ENCODE results near the gene S100A10.

S100A10 gene

GRCh38 chr1:151944126-151944856, 49.4 kb downstream of the S100A10 start:
- H3K4me3 ChIP-seq (ENCODE audit: low read depth, low read length), result no peak overlapping the region
- DNase-seq (ENCODE audit: low read depth, low spot score), result no peak
- in situ Hi-C loops (cut with HindIII; ENCODE audit: low sequenced_read_pairs), result no loop called here
- TF ChIP-seq, protein P1, sequence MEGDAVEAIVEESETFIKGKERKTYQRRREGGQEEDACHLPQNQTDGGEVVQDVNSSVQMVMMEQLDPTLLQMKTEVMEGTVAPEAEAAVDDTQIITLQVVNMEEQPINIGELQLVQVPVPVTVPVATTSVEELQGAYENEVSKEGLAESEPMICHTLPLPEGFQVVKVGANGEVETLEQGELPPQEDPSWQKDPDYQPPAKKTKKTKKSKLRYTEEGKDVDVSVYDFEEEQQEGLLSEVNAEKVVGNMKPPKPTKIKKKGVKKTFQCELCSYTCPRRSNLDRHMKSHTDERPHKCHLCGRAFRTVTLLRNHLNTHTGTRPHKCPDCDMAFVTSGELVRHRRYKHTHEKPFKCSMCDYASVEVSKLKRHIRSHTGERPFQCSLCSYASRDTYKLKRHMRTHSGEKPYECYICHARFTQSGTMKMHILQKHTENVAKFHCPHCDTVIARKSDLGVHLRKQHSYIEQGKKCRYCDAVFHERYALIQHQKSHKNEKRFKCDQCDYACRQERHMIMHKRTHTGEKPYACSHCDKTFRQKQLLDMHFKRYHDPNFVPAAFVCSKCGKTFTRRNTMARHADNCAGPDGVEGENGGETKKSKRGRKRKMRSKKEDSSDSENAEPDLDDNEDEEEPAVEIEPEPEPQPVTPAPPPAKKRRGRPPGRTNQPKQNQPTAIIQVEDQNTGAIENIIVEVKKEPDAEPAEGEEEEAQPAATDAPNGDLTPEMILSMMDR (IDR thresholded peaks at IDR 0.05; ENCODE audit: low read depth, low read length), result no peak

DNA sequence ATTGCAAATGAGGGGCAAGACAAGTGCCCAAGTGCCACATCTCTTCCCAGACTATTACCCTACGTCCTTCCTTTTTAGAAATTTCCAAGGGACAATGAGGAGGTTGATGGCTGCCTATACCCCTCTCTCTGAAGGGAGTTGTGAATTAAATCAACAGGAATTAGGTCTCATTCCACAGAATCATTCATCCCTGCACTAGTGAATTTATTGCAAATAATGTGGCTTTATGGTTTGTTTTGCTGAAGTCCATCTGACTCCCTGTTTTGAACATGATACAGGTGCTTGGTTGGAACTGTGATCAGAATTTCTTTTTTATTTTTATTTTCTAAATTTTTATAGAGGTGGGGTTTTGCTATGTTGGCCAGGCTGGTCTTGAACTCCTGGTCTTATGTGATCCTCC, 50.1 kb downstream of the S100A10 start:
- TF ChIP-seq, protein P1 (IDR thresholded peaks at IDR 0.05; ENCODE audit: low read depth, low read length), result no peak
- DNase-seq (ENCODE audit: low read depth, low spot score), result no peak
- H3K4me3 ChIP-seq (ENCODE audit: low read depth, low read length), result no peak overlapping the region

GRCh38 chr1:151942882-151943281, 50.8 kb downstream of the S100A10 start:
- in situ Hi-C loops (cut with HindIII; ENCODE audit: low sequenced_read_pairs), result no loop called here
- no peak for DNase-seq (ENCODE audit: low read depth, low spot score)
- TF ChIP-seq, protein P1 (IDR thresholded peaks at IDR 0.05; ENCODE audit: low read depth, low read length), result no peak
- H3K4me3 ChIP-seq (ENCODE audit: low read depth, low read length), result no peak overlapping the region

More for the DNA sequence above, 50.1 kb downstream of the S100A10 start:
- in situ Hi-C loops (cut with HindIII; ENCODE audit: low sequenced_read_pairs), result no loop called here

DNA sequence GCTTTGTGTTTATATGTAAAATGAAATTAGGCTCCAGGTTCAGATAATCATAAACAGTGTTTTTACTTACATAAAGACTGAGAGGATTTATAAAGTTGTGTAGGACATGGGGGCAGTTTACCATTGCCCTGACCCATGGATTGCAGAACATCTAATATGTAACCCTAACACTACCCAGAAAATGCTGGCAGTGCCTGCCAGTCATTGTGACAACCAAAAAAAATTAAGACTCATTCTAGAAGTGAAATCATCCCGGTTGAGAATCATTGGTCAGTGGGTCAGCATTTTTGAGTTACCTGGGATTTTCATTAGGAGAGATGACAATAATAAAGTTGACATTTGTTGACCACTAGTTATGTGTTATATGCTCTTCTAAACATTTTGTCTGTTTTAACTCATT, 53.1 kb downstream of the S100A10 start:
- TF ChIP-seq, protein P1 (IDR thresholded peaks at IDR 0.05; ENCODE audit: low read depth, low read length), result no peak
- DNase-seq (ENCODE audit: low read depth, low spot score), result no peak
- no peak overlapping the region for H3K4me3 ChIP-seq (ENCODE audit: low read depth, low read length)
- in situ Hi-C loops (cut with HindIII; ENCODE audit: low sequenced_read_pairs), result no loop called here

- in situ Hi-C loops (cut with HindIII; ENCODE audit: low sequenced_read_pairs), result no loop called here
Observed at GRCh38 chr1:151939779-151940178, 53.9 kb downstream of the S100A10 start.

GRCh38 chr1:151939141-151939540, 54.5 kb downstream of the S100A10 start:
- TF ChIP-seq, protein P1 (IDR thresholded peaks at IDR 0.05; ENCODE audit: low read depth, low read length), result no peak
- no peak overlapping the region for H3K4me3 ChIP-seq (ENCODE audit: low read depth, low read length)
- DNase-seq (ENCODE audit: low read depth, low spot score), result no peak
- in situ Hi-C loops (cut with HindIII; ENCODE audit: low sequenced_read_pairs), result no loop called here

More at GRCh38 chr1:151939779-151940178, 53.9 kb downstream of the S100A10 start:
- TF ChIP-seq, protein P1 (IDR thresholded peaks at IDR 0.05; ENCODE audit: low read depth, low read length), result no peak
- H3K4me3 ChIP-seq (ENCODE audit: low read depth, low read length), result no peak overlapping the region
- no peak for DNase-seq (ENCODE audit: low read depth, low spot score)

Measured in astrocyte of the spinal cord (primary cell).